Transverse colon (tissue), 4 donors: ENCODE measurements around the gene AHCY. TPM values are rescaled to one million over a fixed set of nuclear protein-coding genes. Genes with fewer than 3 reads are reported as not detected.
"Not testable (repeated sequence)": the region's sequence is repeated elsewhere in the genome, so short reads cannot be mapped to it uniquely, and the experiment has no call there.

Source experiments
- DNase-seq: peaks from one replicate; pipeline ENCODE4 v3.0.0-alpha.2; 2019
- H3K27ac ChIP-seq, 4 donors: fragments of 200-600 bp; sonication (generic); 2 replicates each; pipeline ENCODE4 v1.5.1; 2016 to 2018; ENCODE audit warnings: inconsistent platforms in 4 of 4
- H3K27me3 ChIP-seq: fragments of 200-600 bp; sonication (generic); 2 replicates; pipeline ENCODE4 v1.5.1; 2017; ENCODE audit warnings: inconsistent platforms
- H3K36me3 ChIP-seq, 4 donors: fragments of 200-600 bp; sonication (generic); 2 replicates each; pipeline ENCODE4 v1.5.1; 2017 to 2019; ENCODE audit warnings: inconsistent platforms in 4 of 4
- H3K4me1 ChIP-seq, 4 donors: fragments of 200-600 bp; sonication (generic); 2 replicates each; pipeline ENCODE4 v1.5.1; 2017 to 2020; ENCODE audit warnings: inconsistent platforms in 4 of 4
- H3K4me3 ChIP-seq, 4 donors: fragments of 200-600 bp; sonication (generic); 1 replicate in 1 of 4; 2 replicates in 3 of 4; pipeline versions ENCODE4 v1.5.1 to v1.6.1; 2017 to 2019; ENCODE audit warnings: inconsistent platforms in 4 of 4
- H3K9me3 ChIP-seq, 2 donors: fragments of 200-600 bp; sonication (generic); 2 replicates each; pipeline ENCODE4 v1.5.1; 2017 to 2019; ENCODE audit warnings: inconsistent platforms in 2 of 2
- CTCF ChIP-seq, 5 experiments: fragments of 200-600 bp in 3 of 5; fragments of 450-650 bp in 2 of 5; sonication (generic) in 3 of 5; IDR thresholded peaks; 1 replicate in 2 of 5; 2 replicates in 3 of 5; pipeline ENCODE4 v1.5.1; 2016 to 2017; ENCODE audit warnings: antibody characterized with exemption in 5 of 5, inconsistent platforms in 3 of 5, mild to moderate bottlenecking in 2 of 5, moderate library complexity in 1 of 5
- EP300 ChIP-seq: sonication (generic); formaldehyde crosslinking; IDR thresholded peaks from one replicate; pipeline ENCODE4 v1.6.1; 2017; ENCODE audit warnings: antibody characterized with exemption, low read depth
- POLR2A ChIP-seq: fragments of 450-650 bp; IDR thresholded peaks from one replicate; pipeline ENCODE4 v1.6.1; 2016; ENCODE audit warnings: antibody characterized with exemption, mild to moderate bottlenecking, moderate library complexity
- POLR2AphosphoS5 ChIP-seq, 3 donors: sonication (generic); formaldehyde crosslinking; IDR thresholded peaks; one replicate each; pipeline ENCODE4 v1.6.1; 2016; ENCODE audit warnings: antibody characterized with exemption in 3 of 3
- WGBS, 2 donors: methylation state at CpG; one replicate each; pipeline ENCODE4 v1.1.5; 2018; ENCODE audit warnings: low coverage in 1 of 2; 5-methylcytosine and 5-hydroxymethylcytosine counted together
- in situ Hi-C, 4 donors: fragments of 200-750 bp; cut with MboI; loops; one replicate each; pipeline versions ENCODE4 v1.15.0 to v1.15.1; 2017; ENCODE audit warnings: low sequenced_read_pairs in 3 of 4, low pct_ligation_motif_present in 1 of 4, low pct_unique_long_range_greater_than_20kb in 1 of 4
- intact Hi-C: fragments of 100-400 bp; cut with DNase I; formaldehyde crosslinking; loops from one replicate; pipeline ENCODE4 v1.15.1; 2023; ENCODE audit warnings: low total_unique reads
- total RNA-seq, 4 donors: library from RNA; depleted of rRNA; stranded (reverse); fragments of >200 nt; gene quantifications; one replicate each; pipeline ENCODE4 v1.1.0, GENCODE V29; 2016

The AHCY gene
- total RNA-seq, 4 donors from 2014 or later: 23.9 to 71.6 (median 63.8) TPM

- Histone ChIP-seq H3K9me3 (no peaks in the 10 kb centered on the region), H3K4me1 (peaks cover 0 to 22% (median 5%) of the 10 kb centered on the region in 4 donors), H3K36me3 (no peaks in the 10 kb centered on the region), H3K4me3 (no peak overlapping the region), H3K27ac (peak overlapping the region in 1 of 4 donors; percentile 61), H3K27me3 (no peaks in the 10 kb centered on the region)
- DNase-seq: no peak
- 60 to 78% methylated on average over 1 to 6 of the region's 6 CpGs for WGBS, 2 donors
- TF ChIP-seq POLR2AphosphoS5 (IDR thresholded peaks at IDR 0.05) (no peak), CTCF (IDR thresholded peaks at IDR 0.05) (no peak), POLR2A (no peak), EP300 (no peak)
- in situ Hi-C loops (no loop called here), intact Hi-C loops (no loop called here)
Observed at GRCh38 chr20:34345402-34345736, 42.2 kb upstream of the AHCY start.

GRCh38 chr20:34344238-34344637 is 41.1 kb upstream of the AHCY start:
- Histone ChIP-seq H3K36me3 (no peaks in the 10 kb centered on the region), H3K9me3 (no peaks in the 10 kb centered on the region), H3K4me3 (no peak overlapping the region), H3K27ac (peak overlapping the region; percentile 34 to 62 (median 52)), H3K4me1 (peaks cover 0 to 22% (median 5%) of the 10 kb centered on the region in 4 donors), H3K27me3 (no peaks in the 10 kb centered on the region)
- DNase-seq: no peak
- TF ChIP-seq POLR2A (no peak), EP300 (no peak)
- in situ Hi-C loops: no loop called here
- intact Hi-C loops: no loop called here
- WGBS, 2 donors: 56 to 79% methylated on average over 4 to 5 of the region's 5 CpGs

- Histone ChIP-seq H3K9me3 (no peaks in the 10 kb centered on the region), H3K4me1 (peaks cover 0 to 22% (median 5%) of the 10 kb centered on the region in 4 donors), H3K27ac (peak overlapping the region; percentile 44 to 64 (median 60)), H3K36me3 (no peaks in the 10 kb centered on the region), H3K4me3 (no peak overlapping the region), H3K27me3 (no peaks in the 10 kb centered on the region)
- TF ChIP-seq EP300 (no peak), POLR2AphosphoS5 (IDR thresholded peaks at IDR 0.05) (no peak), CTCF (IDR thresholded peaks at IDR 0.05) (no peak), POLR2A (no peak)
- WGBS, 2 donors: 64 to 71% methylated on average over 3 to 10 of the region's 10 CpGs
- in situ Hi-C loops (no loop called here), intact Hi-C loops (no loop called here)
- peak; percentile 37 for DNase-seq
Observed at GRCh38 chr20:34343458-34344211, 40.5 kb upstream of the AHCY start.

- peaks cover 0 to 22% (median 5%) of the 10 kb centered on the region in 4 donors for H3K4me1 ChIP-seq
- not testable (repeated sequence) for DNase-seq, H3K4me3 ChIP-seq
Observed at GRCh38 chr20:34341199-34341598, 38.0 kb upstream of the AHCY start.

GRCh38 chr20:34340726-34341125 is 37.6 kb upstream of the AHCY start:
- H3K9me3 ChIP-seq, intact Hi-C loops, in situ Hi-C loops, H3K36me3 ChIP-seq, DNase-seq, H3K27me3 ChIP-seq, H3K4me3 ChIP-seq, H3K27ac ChIP-seq: not testable (repeated sequence)
- 81 to 92% methylated on average over 5 to 10 of the region's 10 CpGs for WGBS, 2 donors
- H3K4me1 ChIP-seq: peaks cover 0 to 22% (median 5%) of the 10 kb centered on the region in 4 donors

More at GRCh38 chr20:34341199-34341598, 38.0 kb upstream of the AHCY start:
- H3K36me3 ChIP-seq, intact Hi-C loops, H3K27me3 ChIP-seq, in situ Hi-C loops, H3K9me3 ChIP-seq, H3K27ac ChIP-seq: not testable (repeated sequence)
- 91 to 95% methylated on average over 6 to 9 of the region's 9 CpGs for WGBS, 2 donors
